ENCODE measurements around the gene TIMELESS. TPM values are rescaled to one million over a fixed set of nuclear protein-coding genes. Genes with fewer than 3 reads are reported as not detected.
A peak's percentile ranks its signal among the peaks of the same experiment; 100 is the strongest.
"Not testable (repeated sequence)": the region's sequence is repeated elsewhere in the genome, so short reads cannot be mapped to it uniquely, and the experiment has no call there.

TIMELESS gene
- total RNA-seq (2021) = 71.4 and 75.9 TPM in 2 replicates
- percentile 72 among the genes with signal in this experiment for Bru-seq, nascent RNA
- BruChase-seq, experiment 1, labeled RNA remaining after a 2-hour chase = percentile 73 among the genes with signal in this experiment
- percentile 88 among the genes with signal in this experiment for BruChase-seq, experiment 2, labeled RNA remaining after a 6-hour chase
- long read RNA-seq, full-length matches to known transcripts = 138 of 224 reads
- long read RNA-seq, partial matches to known transcripts = 39 of 224 reads
- long read RNA-seq, other reads (novel, unspliced or antisense) = 47 of 224 reads

- BruUV-seq (replicated peaks) = TSS peak; percentile 79
- ChIA-PET POLR2A (ENCODE audit: low non-redundant PET) (interaction anchor here (0.6 kb wide), 1 partner anchor 108 kb away, joined by 4 read pairs; no protein-coding TSS in a partner anchor), CTCF (interaction anchor here (0.9 kb wide), 1 partner anchor 15 kb away, joined by 4 read pairs; no protein-coding TSS in a partner anchor)
- Histone ChIP-seq H3K4me1 (ENCODE audit: insufficient read depth, low read length, poor library complexity, severe bottlenecking) (peaks cover 8% of the 10 kb centered on the region), H3K36me3 (ENCODE audit: insufficient read depth, low read length, poor library complexity, severe bottlenecking) (no peaks in the 10 kb centered on the region), H3K27ac (ENCODE audit: low read depth, low read length, poor library complexity, severe bottlenecking) (peak within 1 kb of the TSS; percentile 95), H3K9me3 (ENCODE audit: low read depth, low read length, poor library complexity, severe bottlenecking) (no peaks in the 10 kb centered on the region), H3K27me3 (replicated peaks; ENCODE audit: insufficient read depth, low read depth, low read length, poor library complexity) (no peaks in the 10 kb centered on the region), H3K4me3 (ENCODE audit: low read depth, low read length, poor library complexity, severe bottlenecking) (peak within 1 kb of the TSS; percentile 61)
- intact Hi-C loops (cut with micrococcal nuclease; ENCODE audit: unreplicated experiment) = no loop called here
- TF ChIP-seq CTCF (conservative IDR thresholded peaks at IDR 0.05; ENCODE audit: low read depth, low read length) (no peak), EZH2 (IDR thresholded peaks at IDR 0.05; ENCODE audit: borderline replicate concordance, low read depth, low read length, poor library complexity, severe bottlenecking) (no peak)
- peak; percentile 96 for DNase-seq (ENCODE audit: low spot score)
Observed at GRCh38 chr12:56448860-56449621, at the start of gene TIMELESS. TSS of gene TIMELESS (minus strand) at chr12:56449426. CDS start at chr12:56434170, 15,256 bp downstream.

- H3K27ac ChIP-seq (ENCODE audit: low read depth, low read length, poor library complexity, severe bottlenecking); BruUV-seq (replicated peaks); POLR2A ChIA-PET (ENCODE audit: low non-redundant PET); H3K4me1 ChIP-seq (ENCODE audit: insufficient read depth, low read length, poor library complexity, severe bottlenecking); DNase-seq (ENCODE audit: low spot score); H3K4me3 ChIP-seq (ENCODE audit: low read depth, low read length, poor library complexity, severe bottlenecking); CTCF ChIA-PET; H3K27me3 ChIP-seq (replicated peaks; ENCODE audit: insufficient read depth, low read depth, low read length, poor library complexity); H3K9me3 ChIP-seq (ENCODE audit: low read depth, low read length, poor library complexity, severe bottlenecking); H3K36me3 ChIP-seq (ENCODE audit: insufficient read depth, low read length, poor library complexity, severe bottlenecking): not testable (repeated sequence)
- intact Hi-C loops (cut with micrococcal nuclease; ENCODE audit: unreplicated experiment) = loop anchor here (5.0 kb wide), 1 partner anchor 94 kb away; no protein-coding TSS in a partner anchor
Observed at GRCh38 chr12:56498126-56498902, 49.1 kb upstream of the TIMELESS start.

- DNase-seq (ENCODE audit: low spot score) = peak; percentile 52
- intact Hi-C loops (cut with micrococcal nuclease; ENCODE audit: unreplicated experiment) = loop anchor here (5.0 kb wide), 1 partner anchor 96 kb away; no protein-coding TSS in a partner anchor
- TF ChIP-seq CTCF (conservative IDR thresholded peaks at IDR 0.05; ENCODE audit: low read depth, low read length) = peak; percentile 40
- H3K4me1 ChIP-seq (ENCODE audit: insufficient read depth, low read length, poor library complexity, severe bottlenecking); H3K4me3 ChIP-seq (ENCODE audit: low read depth, low read length, poor library complexity, severe bottlenecking); H3K36me3 ChIP-seq (ENCODE audit: insufficient read depth, low read length, poor library complexity, severe bottlenecking); POLR2A ChIA-PET (ENCODE audit: low non-redundant PET); BruUV-seq (replicated peaks); H3K27me3 ChIP-seq (replicated peaks; ENCODE audit: insufficient read depth, low read depth, low read length, poor library complexity); H3K9me3 ChIP-seq (ENCODE audit: low read depth, low read length, poor library complexity, severe bottlenecking); H3K27ac ChIP-seq (ENCODE audit: low read depth, low read length, poor library complexity, severe bottlenecking): not testable (repeated sequence)
- CTCF ChIA-PET = interaction anchor here (0.7 kb wide), 1 partner anchor 140 kb away, joined by 3 read pairs; no protein-coding TSS in a partner anchor
Observed at GRCh38 chr12:56496704-56497103, 47.5 kb upstream of the TIMELESS start.

- DNase-seq (ENCODE audit: low spot score); H3K4me1 ChIP-seq (ENCODE audit: insufficient read depth, low read length, poor library complexity, severe bottlenecking); BruUV-seq (replicated peaks); POLR2A ChIA-PET (ENCODE audit: low non-redundant PET); H3K9me3 ChIP-seq (ENCODE audit: low read depth, low read length, poor library complexity, severe bottlenecking); H3K27ac ChIP-seq (ENCODE audit: low read depth, low read length, poor library complexity, severe bottlenecking); H3K4me3 ChIP-seq (ENCODE audit: low read depth, low read length, poor library complexity, severe bottlenecking); CTCF ChIA-PET; H3K36me3 ChIP-seq (ENCODE audit: insufficient read depth, low read length, poor library complexity, severe bottlenecking); intact Hi-C loops (cut with micrococcal nuclease; ENCODE audit: unreplicated experiment): not testable (repeated sequence)
- H3K27me3 ChIP-seq (replicated peaks; ENCODE audit: insufficient read depth, low read depth, low read length, poor library complexity) = peaks cover 25% of the 10 kb centered on the region
Observed at GRCh38 chr12:56494481-56494880, 45.3 kb upstream of the TIMELESS start.

- DNase-seq (ENCODE audit: low spot score); H3K4me3 ChIP-seq (ENCODE audit: low read depth, low read length, poor library complexity, severe bottlenecking); H3K9me3 ChIP-seq (ENCODE audit: low read depth, low read length, poor library complexity, severe bottlenecking); POLR2A ChIA-PET (ENCODE audit: low non-redundant PET); H3K36me3 ChIP-seq (ENCODE audit: insufficient read depth, low read length, poor library complexity, severe bottlenecking); intact Hi-C loops (cut with micrococcal nuclease; ENCODE audit: unreplicated experiment); H3K27ac ChIP-seq (ENCODE audit: low read depth, low read length, poor library complexity, severe bottlenecking); CTCF ChIA-PET; BruUV-seq (replicated peaks); H3K4me1 ChIP-seq (ENCODE audit: insufficient read depth, low read length, poor library complexity, severe bottlenecking): not testable (repeated sequence)
- H3K27me3 ChIP-seq (replicated peaks; ENCODE audit: insufficient read depth, low read depth, low read length, poor library complexity) = peaks cover 29% of the 10 kb centered on the region
Observed at GRCh38 chr12:56494106-56494415, 44.8 kb upstream of the TIMELESS start.

Data from A673 (cell line).